IPS-15b (cell line): ENCODE data around the gene RETNLB.

Experiments
- H3K27me3 ChIP-seq: one replicate; pipeline ENCODE4 v1.6.1; 2013; ENCODE audit warnings: low read length; ENCODE audit not compliant: control insufficient read depth, insufficient read depth
- H3K36me3 ChIP-seq: one replicate; pipeline ENCODE4 v1.6.1; 2013; ENCODE audit warnings: low read length; ENCODE audit not compliant: control insufficient read depth, insufficient read depth
- H3K4me1 ChIP-seq: one replicate; pipeline ENCODE4 v1.6.1; 2013; ENCODE audit warnings: mild to moderate bottlenecking, low read length; ENCODE audit not compliant: control insufficient read depth, insufficient read depth
- H3K4me3 ChIP-seq: one replicate; pipeline ENCODE4 v1.5.1; 2013; ENCODE audit warnings: low read depth, low read length
- H3K9ac ChIP-seq: one replicate; pipeline ENCODE4 v1.6.1; 2013; ENCODE audit warnings: low read depth, mild to moderate bottlenecking, low read length
- H3K9me3 ChIP-seq: one replicate; pipeline ENCODE4 v1.6.1; 2013; ENCODE audit warnings: mild to moderate bottlenecking, low read length; ENCODE audit not compliant: control insufficient read depth, insufficient read depth

The RETNLB gene

DNA sequence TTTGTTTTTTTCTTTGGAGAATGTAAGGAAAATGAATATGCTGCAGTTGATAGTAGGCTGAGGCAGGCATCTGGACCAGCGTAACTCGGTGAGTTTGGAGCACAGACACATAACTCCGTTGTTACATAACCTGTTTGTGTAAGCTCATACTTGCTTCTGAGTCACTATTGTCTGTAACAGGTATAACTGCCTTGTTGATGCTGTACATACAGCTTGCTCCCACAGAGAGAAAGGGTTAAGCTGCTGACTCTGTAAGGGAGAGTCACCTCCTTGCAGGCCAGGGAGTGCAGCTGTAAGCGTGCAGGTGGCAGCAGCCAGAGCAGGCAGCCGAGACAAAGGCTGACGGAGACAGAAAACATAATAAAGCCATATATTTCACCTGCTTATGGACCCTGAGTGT, 20.4 kb downstream of the RETNLB start:
- H3K9ac ChIP-seq = no peak overlapping the region
- H3K9me3 ChIP-seq = no peaks in the 10 kb centered on the region
- H3K4me3 ChIP-seq = no peak overlapping the region
- no peaks in the 10 kb centered on the region for H3K36me3 ChIP-seq
- no peaks in the 10 kb centered on the region for H3K27me3 ChIP-seq
- H3K4me1 ChIP-seq = no peaks in the 10 kb centered on the region

GRCh38 chr3:108728934-108729333, 28.3 kb downstream of the RETNLB start:
- no peak overlapping the region for H3K9ac ChIP-seq
- H3K36me3 ChIP-seq = no peaks in the 10 kb centered on the region
- H3K27me3 ChIP-seq = no peaks in the 10 kb centered on the region

DNA sequence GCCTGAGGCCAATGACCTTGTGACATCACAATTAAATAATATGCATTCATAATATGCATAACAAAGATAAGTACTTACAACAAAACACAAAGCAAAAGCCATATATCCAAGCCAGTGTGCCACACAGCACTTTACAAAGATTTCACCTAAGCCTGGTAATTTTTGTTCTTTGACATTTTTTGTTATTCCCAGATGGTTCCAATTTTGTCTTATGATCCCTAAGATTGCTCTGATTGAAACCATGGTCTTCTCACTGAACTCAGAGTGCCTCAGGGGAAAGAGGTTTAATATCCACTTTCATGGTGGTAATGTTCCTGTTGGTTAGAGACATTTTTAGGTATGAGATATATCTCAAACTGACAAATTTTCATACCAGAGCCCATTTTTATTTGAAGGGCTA, 29.1 kb downstream of the RETNLB start:
- no peak overlapping the region for H3K4me3 ChIP-seq
- H3K27me3 ChIP-seq = no peaks in the 10 kb centered on the region
- H3K9ac ChIP-seq = no peak overlapping the region
- peaks cover 2% of the 10 kb centered on the region for H3K4me1 ChIP-seq
- H3K9me3 ChIP-seq = no peaks in the 10 kb centered on the region
- H3K36me3 ChIP-seq = no peaks in the 10 kb centered on the region

More at GRCh38 chr3:108728934-108729333, 28.3 kb downstream of the RETNLB start:
- Histone ChIP-seq H3K9me3 (no peaks in the 10 kb centered on the region), H3K4me1 (peaks cover 2% of the 10 kb centered on the region), H3K4me3 (no peak overlapping the region)

DNA sequence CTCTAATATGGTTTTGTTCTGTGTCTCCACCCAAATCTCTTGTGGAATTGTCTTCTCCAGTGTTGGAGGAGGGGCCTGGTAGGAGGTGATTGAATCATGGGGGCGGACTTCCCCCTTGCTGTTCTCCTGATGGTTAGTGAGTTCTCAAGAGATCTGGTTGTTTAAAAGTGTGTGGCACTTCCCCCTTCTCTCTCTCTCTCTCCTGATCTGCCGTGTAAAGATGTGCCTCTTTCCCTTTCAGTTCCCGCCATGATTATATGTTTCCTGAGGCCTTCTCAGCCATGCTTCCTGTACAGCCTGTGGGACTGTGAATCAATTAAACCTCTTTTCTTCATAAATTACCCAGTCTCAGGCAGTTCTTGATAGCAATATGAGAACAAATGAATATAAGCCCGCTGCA, 33.1 kb downstream of the RETNLB start:
- H3K9ac ChIP-seq = no peak overlapping the region
- H3K4me1 ChIP-seq = no peaks in the 10 kb centered on the region
- no peaks in the 10 kb centered on the region for H3K9me3 ChIP-seq
- no peaks in the 10 kb centered on the region for H3K36me3 ChIP-seq
- H3K4me3 ChIP-seq = no peak overlapping the region
- no peaks in the 10 kb centered on the region for H3K27me3 ChIP-seq

DNA sequence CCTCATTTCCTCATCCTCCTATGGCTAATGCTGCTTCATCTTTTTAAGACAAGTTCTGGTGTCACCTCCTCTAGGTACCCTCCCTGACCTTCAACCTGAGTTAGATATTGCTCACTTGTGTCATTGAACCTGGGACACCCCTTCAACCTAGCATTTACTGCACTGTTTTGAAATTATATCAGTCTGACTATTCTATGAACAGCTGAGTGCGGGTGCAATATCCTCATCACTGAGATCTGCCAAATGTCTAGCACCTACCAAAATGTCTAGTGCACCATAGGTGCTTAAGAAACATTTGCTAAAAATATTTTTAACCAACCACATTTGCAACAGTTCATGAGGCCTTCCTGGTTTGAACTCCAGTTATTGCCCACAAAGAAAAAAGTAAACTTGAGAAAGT, 34.5 kb downstream of the RETNLB start:
- H3K9ac ChIP-seq = no peak overlapping the region
- H3K4me3 ChIP-seq = no peak overlapping the region
- H3K9me3 ChIP-seq = no peaks in the 10 kb centered on the region
- H3K36me3 ChIP-seq = no peaks in the 10 kb centered on the region
- H3K27me3 ChIP-seq = no peaks in the 10 kb centered on the region
- H3K4me1 ChIP-seq = no peaks in the 10 kb centered on the region

GRCh38 chr3:108719178-108719806, 37.9 kb downstream of the RETNLB start:
- Histone ChIP-seq H3K4me1 (no peaks in the 10 kb centered on the region), H3K9ac (no peak overlapping the region), H3K4me3 (no peak overlapping the region), H3K9me3 (no peaks in the 10 kb centered on the region), H3K27me3 (no peaks in the 10 kb centered on the region), H3K36me3 (no peaks in the 10 kb centered on the region)

GRCh38 chr3:108718454-108718853, 38.8 kb downstream of the RETNLB start:
- no peaks in the 10 kb centered on the region for H3K27me3 ChIP-seq
- H3K4me1 ChIP-seq = no peaks in the 10 kb centered on the region
- no peaks in the 10 kb centered on the region for H3K9me3 ChIP-seq
- no peaks in the 10 kb centered on the region for H3K36me3 ChIP-seq
- H3K9ac ChIP-seq = no peak overlapping the region
- no peak overlapping the region for H3K4me3 ChIP-seq

GRCh38 chr3:108713816-108714215, 43.4 kb downstream of the RETNLB start:
- no peaks in the 10 kb centered on the region for H3K27me3 ChIP-seq
- H3K9ac ChIP-seq = no peak overlapping the region
- H3K4me3 ChIP-seq = no peak overlapping the region
- H3K9me3 ChIP-seq = no peaks in the 10 kb centered on the region
- no peaks in the 10 kb centered on the region for H3K36me3 ChIP-seq
- no peaks in the 10 kb centered on the region for H3K4me1 ChIP-seq

DNA sequence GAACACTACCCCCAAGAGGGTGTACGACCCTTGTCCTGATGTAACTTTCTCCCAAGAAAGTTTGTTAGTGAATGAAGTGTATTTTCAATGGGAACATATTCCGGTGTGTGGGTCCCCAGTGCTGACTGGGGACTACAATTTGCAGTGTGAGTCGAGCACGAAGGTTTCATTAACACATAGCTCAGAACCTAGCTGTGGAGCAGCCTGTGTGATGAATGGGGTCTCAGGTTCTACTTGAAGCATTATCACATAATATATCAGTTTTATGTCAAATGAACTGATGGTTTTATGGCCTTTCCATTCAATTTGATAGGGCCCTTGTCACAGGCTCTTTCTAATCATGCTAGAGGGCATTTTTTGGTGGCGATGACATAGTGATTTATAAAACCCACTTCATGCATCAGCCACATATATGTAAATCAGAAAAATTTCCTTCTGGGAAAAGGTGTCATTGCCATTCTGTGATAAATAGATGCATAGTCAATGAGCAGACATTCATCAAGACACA, 44.1 kb downstream of the RETNLB start:
- Histone ChIP-seq H3K27me3 (no peaks in the 10 kb centered on the region), H3K9ac (no peak overlapping the region), H3K9me3 (no peaks in the 10 kb centered on the region), H3K36me3 (no peaks in the 10 kb centered on the region), H3K4me1 (no peaks in the 10 kb centered on the region), H3K4me3 (no peak overlapping the region)
